Measurements from ENCODE around the gene PIK3C2G.

PIK3C2G gene

GRCh38 chr12:18634382-18634781 is 373.1 kb downstream of the PIK3C2G start:
- DNase-seq (ENCODE audit: low read depth in 2 of 2) = no peak
- TF ChIP-seq CTCF (IDR thresholded peaks at IDR 0.05; ENCODE audit: low read depth, low read length) = no peak
- H3K4me3 ChIP-seq (replicated peaks in 1 of 2; ENCODE audit: low read depth in 2 of 2, low read length in 2 of 2) = no peak overlapping the region

GRCh38 chr12:18640321-18640955 is 379.1 kb downstream of the PIK3C2G start:
- TF ChIP-seq CTCF (IDR thresholded peaks at IDR 0.05; ENCODE audit: low read depth, low read length) = no peak
- no peak for DNase-seq (ENCODE audit: low read depth in 2 of 2)

GRCh38 chr12:18643681-18644080 is 382.4 kb downstream of the PIK3C2G start:
- H3K4me3 ChIP-seq (replicated peaks in 1 of 2; ENCODE audit: low read depth in 2 of 2, low read length in 2 of 2) = no peak overlapping the region
- DNase-seq (ENCODE audit: low read depth in 2 of 2) = peak; percentile 61 to 72
- TF ChIP-seq CTCF (IDR thresholded peaks at IDR 0.05; ENCODE audit: low read depth, low read length) = no peak

More at GRCh38 chr12:18640321-18640955, 379.1 kb downstream of the PIK3C2G start:
- H3K4me3 ChIP-seq (replicated peaks in 1 of 2; ENCODE audit: low read depth in 2 of 2, low read length in 2 of 2) = no peak overlapping the region

- no peak for DNase-seq (ENCODE audit: low read depth in 2 of 2)
- no peak overlapping the region for H3K4me3 ChIP-seq (replicated peaks in 1 of 2; ENCODE audit: low read depth in 2 of 2, low read length in 2 of 2)
- TF ChIP-seq CTCF (IDR thresholded peaks at IDR 0.05; ENCODE audit: low read depth, low read length) = no peak
These were observed 383.2 kb downstream of the PIK3C2G start for GRCh38 chr12:18644564-18644963.

GRCh38 chr12:18646286-18646890 is 385.1 kb downstream of the PIK3C2G start:
- no peak for TF ChIP-seq CTCF (IDR thresholded peaks at IDR 0.05; ENCODE audit: low read depth, low read length)
- DNase-seq (ENCODE audit: low read depth in 2 of 2) = peak in 1 of 2 donors; percentile 22
- H3K4me3 ChIP-seq (replicated peaks in 1 of 2; ENCODE audit: low read depth in 2 of 2, low read length in 2 of 2) = no peak overlapping the region

GRCh38 chr12:18651525-18651924 is 390.2 kb downstream of the PIK3C2G start:
- no peak overlapping the region for H3K4me3 ChIP-seq (replicated peaks in 1 of 2; ENCODE audit: low read depth in 2 of 2, low read length in 2 of 2)
- TF ChIP-seq CTCF (IDR thresholded peaks at IDR 0.05; ENCODE audit: low read depth, low read length) = no peak
- peak in 1 of 2 donors; percentile 0 for DNase-seq (ENCODE audit: low read depth in 2 of 2)
